ENCODE results near the gene DES. TPM values are rescaled to one million over a fixed set of nuclear protein-coding genes. Genes with fewer than 3 reads are reported as not detected.

Gene DES
- total RNA-seq, 2 donors from 2014 or later, result not detected

- Mint-ChIP-seq H3K27ac (no peak overlapping the region), H3K9me3 (no peaks in the 10 kb centered on the region), H3K4me3 (no peak overlapping the region), H3K4me1 (peaks cover 4% of the 10 kb centered on the region), H3K36me3 (ENCODE audit: low read depth) (no peaks in the 10 kb centered on the region), H3K27me3 (peaks cover 4% of the 10 kb centered on the region)
- no peak for ATAC-seq (replicated peaks)
Measured at GRCh38 chr2:219471476-219472371, 53.5 kb downstream of the DES start.

DNA sequence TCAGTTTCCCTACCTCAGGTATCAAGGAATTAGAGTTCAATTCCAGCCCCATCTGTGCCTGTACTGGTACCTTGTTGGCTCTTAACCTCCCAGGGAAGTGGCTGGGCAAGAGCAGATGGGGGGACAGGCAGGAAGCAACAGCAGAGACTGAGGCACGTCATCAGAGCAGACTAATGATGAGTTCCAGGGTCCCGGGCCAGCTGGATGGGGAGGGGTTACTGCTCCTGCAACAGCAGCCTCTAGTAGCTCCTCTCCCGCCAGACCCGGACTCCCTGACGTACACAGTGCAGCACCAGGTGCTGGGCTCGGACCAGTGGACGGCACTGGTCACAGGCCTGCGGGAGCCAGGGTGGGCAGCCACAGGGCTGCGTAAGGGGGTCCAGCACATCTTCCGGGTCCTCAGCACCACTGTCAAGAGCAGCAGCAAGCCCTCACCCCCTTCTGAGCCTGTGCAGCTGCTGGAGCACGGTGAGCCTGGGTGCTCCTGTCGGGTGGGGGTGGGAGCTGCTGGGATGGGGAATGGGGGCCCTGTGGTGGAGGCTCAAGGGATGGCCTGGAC, 54.5 kb downstream of the DES start:
- H3K4me3 Mint-ChIP-seq, result no peak overlapping the region
- no peak for ATAC-seq (replicated peaks)
- peaks cover 4% of the 10 kb centered on the region for H3K4me1 Mint-ChIP-seq
- no peak overlapping the region for H3K27ac Mint-ChIP-seq
- no peaks in the 10 kb centered on the region for H3K36me3 Mint-ChIP-seq (ENCODE audit: low read depth)
- no peaks in the 10 kb centered on the region for H3K9me3 Mint-ChIP-seq
- H3K27me3 Mint-ChIP-seq, result peaks cover 4% of the 10 kb centered on the region

GRCh38 chr2:219473511-219473910, 55.3 kb downstream of the DES start:
- Mint-ChIP-seq H3K27me3 (peaks cover 4% of the 10 kb centered on the region), H3K9me3 (no peaks in the 10 kb centered on the region), H3K4me1 (peaks cover 4% of the 10 kb centered on the region), H3K27ac (no peak overlapping the region), H3K4me3 (no peak overlapping the region), H3K36me3 (ENCODE audit: low read depth) (no peaks in the 10 kb centered on the region)
- no peak for ATAC-seq (replicated peaks)

GRCh38 chr2:219474285-219475060, 56.3 kb downstream of the DES start:
- Mint-ChIP-seq H3K27me3 (peaks cover 4% of the 10 kb centered on the region), H3K4me3 (no peak overlapping the region), H3K4me1 (peaks cover 4% of the 10 kb centered on the region), H3K36me3 (ENCODE audit: low read depth) (no peaks in the 10 kb centered on the region), H3K27ac (no peak overlapping the region), H3K9me3 (no peaks in the 10 kb centered on the region)
- no peak for ATAC-seq (replicated peaks)

DNA sequence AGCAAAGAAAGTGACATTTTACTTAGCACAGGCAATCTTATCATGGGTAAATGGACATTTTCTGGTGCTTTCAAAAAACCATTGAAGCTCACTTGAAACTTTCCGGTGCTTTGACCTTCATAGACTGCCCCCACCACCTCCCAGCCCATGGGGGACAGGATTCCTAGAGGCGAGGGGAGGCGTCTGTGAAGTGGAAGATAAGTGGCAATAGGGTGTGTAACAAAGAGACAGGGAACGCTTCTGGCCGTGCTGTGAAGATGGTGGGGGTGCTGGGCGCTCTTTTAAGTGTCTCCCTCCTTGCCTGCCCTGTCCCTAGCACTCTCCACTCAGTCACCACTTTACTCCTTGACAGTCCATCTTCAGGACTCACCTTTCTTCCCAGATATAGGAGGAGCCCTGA, 57.1 kb downstream of the DES start:
- H3K27me3 Mint-ChIP-seq, result peaks cover 4% of the 10 kb centered on the region
- H3K9me3 Mint-ChIP-seq, result no peaks in the 10 kb centered on the region

DNA sequence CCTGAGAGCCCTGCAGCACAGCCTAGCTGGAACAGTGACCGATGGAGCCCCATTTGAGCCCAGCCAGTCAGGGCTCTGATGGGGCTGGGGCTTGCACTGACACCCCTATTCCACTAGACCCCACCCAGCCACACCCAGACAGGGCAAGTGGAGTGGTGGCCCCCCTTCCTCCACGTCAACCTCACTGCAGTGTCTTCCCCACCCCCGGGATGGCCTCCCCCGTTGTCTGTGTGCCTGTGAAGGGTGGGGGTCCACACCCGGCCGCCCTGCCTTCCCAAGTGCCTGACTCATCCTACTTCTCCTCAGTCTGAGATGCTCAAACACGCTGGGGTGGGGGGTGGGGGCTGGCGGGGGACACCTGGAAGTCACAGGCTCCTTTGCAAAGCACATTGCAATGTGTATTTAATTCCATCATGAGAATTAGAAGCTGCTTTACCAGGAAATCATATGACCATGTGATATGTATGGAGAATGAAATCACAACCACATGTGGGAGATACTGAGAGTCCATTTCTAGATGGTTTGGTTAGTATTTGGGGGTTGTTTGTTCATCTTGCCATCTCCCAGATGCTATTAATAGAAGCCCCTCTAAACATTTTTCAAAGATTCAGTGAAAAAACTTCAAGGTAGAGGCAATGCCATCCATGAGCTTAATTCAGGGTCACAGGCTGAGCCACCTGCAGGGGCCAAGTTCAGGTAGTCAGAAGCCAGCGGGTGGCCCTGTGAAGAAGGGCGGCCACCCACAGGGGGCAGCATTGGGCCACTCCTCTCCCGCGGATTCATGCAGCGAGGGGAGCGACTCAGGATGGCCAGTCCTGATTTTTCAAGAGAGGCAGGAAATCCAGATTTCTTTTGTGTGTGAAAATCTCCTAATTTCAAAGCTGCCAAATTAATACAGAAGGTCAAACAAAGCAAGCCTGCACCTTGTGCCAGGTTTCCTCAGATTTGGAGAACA, 57.8 kb downstream of the DES start:
- H3K4me1 Mint-ChIP-seq, result peaks cover 4% of the 10 kb centered on the region
- H3K27me3 Mint-ChIP-seq, result peaks cover 4% of the 10 kb centered on the region
- H3K4me3 Mint-ChIP-seq, result no peak overlapping the region
- H3K27ac Mint-ChIP-seq, result no peak overlapping the region
- ATAC-seq (replicated peaks), result peak; percentile 75
- no peaks in the 10 kb centered on the region for H3K36me3 Mint-ChIP-seq (ENCODE audit: low read depth)
- H3K9me3 Mint-ChIP-seq, result no peaks in the 10 kb centered on the region

More for the DNA sequence above, 57.1 kb downstream of the DES start:
- no peaks in the 10 kb centered on the region for H3K36me3 Mint-ChIP-seq (ENCODE audit: low read depth)
- H3K4me3 Mint-ChIP-seq, result no peak overlapping the region
- no peak for ATAC-seq (replicated peaks)
- H3K4me1 Mint-ChIP-seq, result peaks cover 4% of the 10 kb centered on the region
- H3K27ac Mint-ChIP-seq, result no peak overlapping the region

Other genes with a start within 250 kb of the DES start
- gene SLC23A3, start 248.3 kb upstream of the DES start, total RNA-seq, result 1 to 10 TPM; 2.9 to 7.7 TPM
- gene CNPPD1, start 241.5 kb upstream of the DES start, total RNA-seq, result 10 to 100 TPM; 60.4 to 67.0 TPM
- 100 to 1,000 TPM; 104 to 148 TPM for gene RETREG2, start 240.1 kb upstream of the DES start, total RNA-seq
- 10 to 100 TPM; 27.9 to 29.8 TPM for gene ZFAND2B, start 211.6 kb upstream of the DES start, total RNA-seq
- 10 to 100 TPM; 29.7 to 94.1 TPM for gene ABCB6, start 199.4 kb upstream of the DES start, total RNA-seq
- 10 to 100 TPM; 46.6 to 81.3 TPM for gene ATG9A, start 188.7 kb upstream of the DES start, total RNA-seq
- 100 to 1,000 TPM; 109 to 367 TPM for gene ANKZF1, start 188.6 kb upstream of the DES start, total RNA-seq
- gene GLB1L, start 172.9 kb upstream of the DES start, total RNA-seq, result 1 to 10 TPM; 2.8 to 5.3 TPM
- gene STK16, start 172.9 kb upstream of the DES start, total RNA-seq, result 10 to 100 TPM; 22.0 to 30.3 TPM
- not detected for gene TUBA4B, start 165.1 kb upstream of the DES start, total RNA-seq
- gene TUBA4A, start 164.5 kb upstream of the DES start, total RNA-seq, result 100 to 1,000 TPM; 347 to 530 TPM
- gene DNAJB2, start 139.0 kb upstream of the DES start, total RNA-seq, result 100 to 1,000 TPM in 1 of 2 donors, 10 to 100 TPM in 1; 55.7 to 153 TPM
- 1 to 10 TPM in 1 of 2 donors, under 1 TPM in 1; 0.67 to 6.3 TPM for gene PTPRN, start 109.0 kb upstream of the DES start, total RNA-seq
- not detected for gene RESP18, start 85.6 kb upstream of the DES start, total RNA-seq
- gene DNPEP, start 30.5 kb upstream of the DES start, total RNA-seq, result 10 to 100 TPM; 80.9 to 99.6 TPM
- 1 to 10 TPM in 1 of 2 donors, under 1 TPM in 1; 0.79 to 1.7 TPM for gene SPEG, start 16.5 kb downstream of the DES start, total RNA-seq
- gene GMPPA, start 80.5 kb downstream of the DES start, total RNA-seq, result 10 to 100 TPM; 31.7 to 36.3 TPM
- gene ASIC4, start 96.1 kb downstream of the DES start, total RNA-seq, result under 1 TPM in 1 of 2 donors, not detected in 1; 0.56 TPM
- gene CHPF, start 125.4 kb downstream of the DES start, total RNA-seq, result 10 to 100 TPM; 14.0 to 27.6 TPM
- 1 to 10 TPM; 3.7 to 5.1 TPM for gene TMEM198, start 125.7 kb downstream of the DES start, total RNA-seq
- 1 to 10 TPM in 1 of 2 donors, under 1 TPM in 1; 0.84 to 1.1 TPM for gene OBSL1, start 153.2 kb downstream of the DES start, total RNA-seq
- gene INHA, start 153.9 kb downstream of the DES start, total RNA-seq, result not detected
- 10 to 100 TPM; 28.4 to 31.4 TPM for gene STK11IP, start 179.5 kb downstream of the DES start, total RNA-seq
- gene SLC4A3, start 209.3 kb downstream of the DES start, total RNA-seq, result not detected

All from activated T-helper 17 cell treated with anti-CD3 and anti-CD28 coated beads, Interleukin-2, amount 50 U/mL, for 72 hours (primary cell).